IPS-NIHi7 (cell line): ENCODE data around the gene EXD2.
"Not testable (repeated sequence)": the region's sequence is repeated elsewhere in the genome, so short reads cannot be mapped to it uniquely, and the experiment has no call there.

Experiments
- DNase-seq: peaks from one replicate; pipeline ENCODE4 v3.0.0; 2012; ENCODE audit warnings: mixed read lengths; ENCODE audit errors: extremely low spot score

Gene EXD2

GRCh38 chr14:69281450-69282169, 90.3 kb downstream of the EXD2 start:
- DNase-seq: no peak

GRCh38 chr14:69282448-69282847, 91.2 kb downstream of the EXD2 start:
- DNase-seq: no peak

GRCh38 chr14:69284170-69284569, 92.9 kb downstream of the EXD2 start:
- DNase-seq: no peak

GRCh38 chr14:69285661-69286255, 94.5 kb downstream of the EXD2 start:
- no peak for DNase-seq

GRCh38 chr14:69287098-69288010, 96.1 kb downstream of the EXD2 start:
- peak; percentile 38 for DNase-seq

GRCh38 chr14:69288011-69288771, 96.9 kb downstream of the EXD2 start:
- no peak for DNase-seq

- no peak for DNase-seq
Observed at GRCh38 chr14:69288956-69289705, 97.8 kb downstream of the EXD2 start.

- DNase-seq: no peak
Observed at GRCh38 chr14:69289811-69290520, 98.7 kb downstream of the EXD2 start.

GRCh38 chr14:69290881-69291280, 99.6 kb downstream of the EXD2 start:
- DNase-seq: not testable (repeated sequence)

GRCh38 chr14:69291396-69291795, 100.1 kb downstream of the EXD2 start:
- no peak for DNase-seq

- DNase-seq: peak; percentile 65
Observed at GRCh38 chr14:69291891-69292561, 100.7 kb downstream of the EXD2 start.
